Lung (tissue), 16 donors: Measurements from ENCODE around the gene TIA1. TPM values are rescaled to one million over a fixed set of nuclear protein-coding genes. Genes with fewer than 3 reads are reported as not detected.
"Not testable (repeated sequence)": the region's sequence is repeated elsewhere in the genome, so short reads cannot be mapped to it uniquely, and the experiment has no call there.

Source experiments
- ATAC-seq: fragments of 200-7000 bp; cut with Tn5 transposase; one replicate; pipeline ENCODE4 v1.9.1; 2020; ENCODE audit warnings: moderate number of reproducible peaks; ENCODE audit not compliant: insufficient read depth, low FRiP score
- DNase-seq, 3 donors: peaks; one replicate each; pipeline ENCODE4 v3.0.0-alpha.2; 2013 to 2017
- H3K27ac ChIP-seq, 2 donors: one replicate each; pipeline ENCODE4 v1.5.1; 2013; ENCODE audit warnings: mild to moderate bottlenecking in 2 of 2, moderate library complexity in 2 of 2, control low read depth in 1 of 2, inconsistent platforms in 1 of 2, low read depth in 1 of 2, low read length in 1 of 2
- H3K27me3 ChIP-seq, 3 donors: one replicate each; pipeline ENCODE4 v1.5.1; 2013; ENCODE audit warnings: low read length in 2 of 3; ENCODE audit not compliant: control insufficient read depth in 3 of 3, insufficient read depth in 3 of 3
- H3K36me3 ChIP-seq, 4 donors: one replicate each; pipeline ENCODE4 v1.5.1; 2013; ENCODE audit warnings: low read length in 4 of 4, mild to moderate bottlenecking in 1 of 4, moderate library complexity in 1 of 4; ENCODE audit not compliant: control insufficient read depth in 4 of 4, insufficient read depth in 4 of 4
- H3K4me1 ChIP-seq, 5 donors: one replicate each; pipeline ENCODE4 v1.5.1; 2013; ENCODE audit warnings: low read length in 5 of 5, mild to moderate bottlenecking in 2 of 5, moderate library complexity in 1 of 5; ENCODE audit not compliant: control insufficient read depth in 5 of 5, insufficient read depth in 5 of 5
- H3K4me3 ChIP-seq: one replicate; pipeline ENCODE4 v1.5.1; 2013; ENCODE audit warnings: mild to moderate bottlenecking, control low read depth, moderate library complexity
- H3K9ac ChIP-seq, 2 donors: one replicate each; pipeline ENCODE4 v1.5.1; 2013; ENCODE audit warnings: low read length in 2 of 2, control low read depth in 1 of 2; ENCODE audit not compliant: insufficient read depth in 1 of 2
- H3K9me3 ChIP-seq, 4 donors: one replicate each; pipeline ENCODE4 v1.5.1; 2013; ENCODE audit warnings: low read length in 3 of 4, mild to moderate bottlenecking in 1 of 4, moderate library complexity in 1 of 4; ENCODE audit not compliant: control insufficient read depth in 4 of 4, insufficient read depth in 3 of 4
- WGBS, 2 donors: extraction: QIAGEN DNeasy Blood & Tissue Kit; methylation state at CpG; one replicate each; pipeline ENCODE4 v1.1.7; 2013; 5-methylcytosine and 5-hydroxymethylcytosine counted together
- long read RNA-seq, 5 donors: transcript quantifications; one replicate each; lab custom pipeline, GENCODE V29; 2026
- polyA plus RNA-seq, 2 donors: library from polyadenylated mRNA; stranded (reverse); fragments of 200-250 nt; gene quantifications; one replicate each; pipeline ENCODE4 v1.2.1, GENCODE V29; 2013
- total RNA-seq, 2 donors: library from RNA; depleted of rRNA in 1 of 2; stranded (reverse); fragments of >200 nt in 1 of 2; gene quantifications; one replicate each; pipeline ENCODE4 v1.2.1, GENCODE V29; 2014 to 2021
- TF ChIP-seq, protein P1 (sequence below): IDR thresholded peaks from 2 replicates; pipeline ENCODE4 v1.5.1; 2012; ENCODE audit warnings: mild to moderate bottlenecking; ENCODE audit errors: control extremely low read depth, extremely low read depth
- donor health status: control.
- donor health status: control.
- donor health status: Bipolar disorder and iron deficiency.
- donor health status: healthy.
- donor health status: DM: yes; HTN: yes; CAD: no.

The TIA1 gene
- total RNA-seq (100 to 1,000 TPM in 1 of 2 donors, 10 to 100 TPM in 1; 67.5 to 403 TPM), polyA plus RNA-seq (10 to 100 TPM; 31.5 to 62.9 TPM)
- long read RNA-seq, donor 1, full-length matches to known transcripts, result 43 of 77 reads
- long read RNA-seq, donor 1, partial matches to known transcripts, result 34 of 77 reads
- long read RNA-seq, donor 1, other reads (novel, unspliced or antisense), result 0 of 77 reads
- long read RNA-seq, donor 2, full-length matches to known transcripts, result 32 of 39 reads
- long read RNA-seq, donor 2, partial matches to known transcripts, result 7 of 39 reads
- long read RNA-seq, donor 2, other reads (novel, unspliced or antisense), result 0 of 39 reads
- long read RNA-seq, donor 3, full-length matches to known transcripts, result 33 of 33 reads
- long read RNA-seq, donor 3, partial matches to known transcripts, result 0 of 33 reads
- long read RNA-seq, donor 3, other reads (novel, unspliced or antisense), result 0 of 33 reads
- long read RNA-seq, donor 4, full-length matches to known transcripts, result 32 of 42 reads
- long read RNA-seq, donor 4, partial matches to known transcripts, result 10 of 42 reads
- long read RNA-seq, donor 4, other reads (novel, unspliced or antisense), result 0 of 42 reads
- long read RNA-seq, donor 5, full-length matches to known transcripts, result 54 of 92 reads
- long read RNA-seq, donor 5, partial matches to known transcripts, result 38 of 92 reads
- long read RNA-seq, donor 5, other reads (novel, unspliced or antisense), result 0 of 92 reads

- TF ChIP-seq, protein P1, sequence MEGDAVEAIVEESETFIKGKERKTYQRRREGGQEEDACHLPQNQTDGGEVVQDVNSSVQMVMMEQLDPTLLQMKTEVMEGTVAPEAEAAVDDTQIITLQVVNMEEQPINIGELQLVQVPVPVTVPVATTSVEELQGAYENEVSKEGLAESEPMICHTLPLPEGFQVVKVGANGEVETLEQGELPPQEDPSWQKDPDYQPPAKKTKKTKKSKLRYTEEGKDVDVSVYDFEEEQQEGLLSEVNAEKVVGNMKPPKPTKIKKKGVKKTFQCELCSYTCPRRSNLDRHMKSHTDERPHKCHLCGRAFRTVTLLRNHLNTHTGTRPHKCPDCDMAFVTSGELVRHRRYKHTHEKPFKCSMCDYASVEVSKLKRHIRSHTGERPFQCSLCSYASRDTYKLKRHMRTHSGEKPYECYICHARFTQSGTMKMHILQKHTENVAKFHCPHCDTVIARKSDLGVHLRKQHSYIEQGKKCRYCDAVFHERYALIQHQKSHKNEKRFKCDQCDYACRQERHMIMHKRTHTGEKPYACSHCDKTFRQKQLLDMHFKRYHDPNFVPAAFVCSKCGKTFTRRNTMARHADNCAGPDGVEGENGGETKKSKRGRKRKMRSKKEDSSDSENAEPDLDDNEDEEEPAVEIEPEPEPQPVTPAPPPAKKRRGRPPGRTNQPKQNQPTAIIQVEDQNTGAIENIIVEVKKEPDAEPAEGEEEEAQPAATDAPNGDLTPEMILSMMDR, result no peak
- Histone ChIP-seq H3K36me3 (peaks cover 0 to 5% (median 1%) of the 10 kb centered on the region in 4 donors), H3K9ac (peak within 1 kb of the TSS; percentile 100), H3K27me3 (no peaks in the 10 kb centered on the region), H3K4me1 (peaks cover 0 to 20% (median 10%) of the 10 kb centered on the region in 5 donors), H3K9me3 (no peaks in the 10 kb centered on the region), H3K4me3 (peak within 1 kb of the TSS; percentile 79), H3K27ac (peak within 1 kb of the TSS; percentile 97 to 99)
- 0% methylated on average over 47 of the region's 47 CpGs for WGBS, 2 donors
- peak; percentile 98 for ATAC-seq
- DNase-seq, result peak; percentile 99 to 100 (median 99)
Measured at GRCh38 chr2:70248181-70248847, at the start of gene TIA1. Gene TIA1 (minus strand): TSS chr2:70248628. CDS start chr2:70248430, 198 bp downstream.

DNA sequence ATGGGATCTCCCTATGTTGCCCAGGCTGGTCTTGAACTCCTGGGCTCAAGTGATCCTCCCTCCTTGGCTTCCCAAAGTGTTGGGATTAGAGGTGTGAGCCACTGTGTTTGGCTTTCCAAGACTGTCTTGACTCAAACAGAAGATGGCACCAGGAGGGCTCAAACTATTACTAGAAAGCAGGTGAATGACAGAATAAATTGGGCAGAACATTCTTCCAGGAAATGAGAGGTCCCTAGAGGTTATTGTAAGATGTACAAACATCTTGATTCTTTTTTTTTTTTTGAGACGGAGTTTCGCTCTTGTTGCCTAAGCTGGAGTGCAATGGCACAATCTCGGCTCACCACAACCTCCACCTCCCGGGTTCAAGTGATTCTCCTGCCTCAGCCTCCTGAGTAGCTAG is 49.4 kb upstream of the TIA1 start:
- not testable (repeated sequence) for H3K9me3 ChIP-seq, H3K4me3 ChIP-seq, H3K27me3 ChIP-seq, H3K27ac ChIP-seq, H3K9ac ChIP-seq, H3K36me3 ChIP-seq, DNase-seq, H3K4me1 ChIP-seq, ATAC-seq
- 66 to 96% methylated on average over 4 of the region's 4 CpGs for WGBS, 2 donors

- Histone ChIP-seq H3K4me1 (peaks cover 0 to under 1% (median 0%) of the 10 kb centered on the region in 5 donors), H3K9ac (no peak overlapping the region), H3K27me3 (no peaks in the 10 kb centered on the region), H3K36me3 (peaks cover 24 to 56% (median 40%) of the 10 kb centered on the region in 4 donors), H3K27ac (no peak overlapping the region), H3K4me3 (no peak overlapping the region), H3K9me3 (no peaks in the 10 kb centered on the region)
- WGBS, 2 donors, result 95 to 100% methylated on average over 5 of the region's 5 CpGs
- TF ChIP-seq, protein P1, result no peak
- ATAC-seq (no peak), DNase-seq (no peak)
Measured at GRCh38 chr2:70283500-70284191, 35.2 kb upstream of the TIA1 start.
